ENCODE measurements around the gene ARMC10.
A peak's percentile ranks its signal among the peaks of the same experiment; 100 is the strongest.
"Not testable (repeated sequence)": the region's sequence is repeated elsewhere in the genome, so short reads cannot be mapped to it uniquely, and the experiment has no call there.

The ARMC10 gene

GRCh38 chr7:103079836-103080235 is 4.9 kb downstream of the ARMC10 start:
- H3K4me3 ChIP-seq (ENCODE audit: low read depth, low read length) = no peak overlapping the region
- no peak for DNase-seq (ENCODE audit: low read depth)
- TF ChIP-seq CTCF (conservative IDR thresholded peaks at IDR 0.05; ENCODE audit: low read depth, low read length) = no peak

GRCh38 chr7:103080923-103081322 is 6.0 kb downstream of the ARMC10 start:
- TF ChIP-seq CTCF (conservative IDR thresholded peaks at IDR 0.05; ENCODE audit: low read depth, low read length) = no peak
- no peak for DNase-seq (ENCODE audit: low read depth)
- no peak overlapping the region for H3K4me3 ChIP-seq (ENCODE audit: low read depth, low read length)

DNA sequence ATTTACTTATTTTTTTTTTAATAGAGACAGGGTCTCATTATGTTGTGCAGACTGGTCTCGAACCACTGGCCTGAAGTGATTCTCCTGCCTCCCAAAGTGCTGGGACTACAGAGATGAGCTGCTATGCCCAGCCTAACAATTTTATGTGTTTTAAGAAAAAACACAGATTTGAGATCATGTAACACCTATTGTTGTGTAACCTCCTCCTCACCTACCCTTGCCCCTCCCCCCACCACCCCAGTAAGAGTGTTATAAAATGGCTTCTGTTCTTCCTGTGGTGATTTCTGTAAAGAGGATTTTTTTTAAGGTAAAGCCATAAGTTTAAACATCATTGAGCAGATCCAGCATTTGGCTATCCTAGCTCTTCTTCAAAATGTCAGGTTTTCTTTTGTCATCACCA is 7.6 kb downstream of the ARMC10 start:
- no peak overlapping the region for H3K4me3 ChIP-seq (ENCODE audit: low read depth, low read length)
- no peak for TF ChIP-seq CTCF (conservative IDR thresholded peaks at IDR 0.05; ENCODE audit: low read depth, low read length)
- DNase-seq (ENCODE audit: low read depth) = no peak

GRCh38 chr7:103083210-103083609 is 8.3 kb downstream of the ARMC10 start:
- no peak for TF ChIP-seq CTCF (conservative IDR thresholded peaks at IDR 0.05; ENCODE audit: low read depth, low read length)
- no peak overlapping the region for H3K4me3 ChIP-seq (ENCODE audit: low read depth, low read length)
- DNase-seq (ENCODE audit: low read depth) = no peak

- DNase-seq (ENCODE audit: low read depth); H3K4me3 ChIP-seq (ENCODE audit: low read depth, low read length): not testable (repeated sequence)
These were observed 17.4 kb downstream of the ARMC10 start for GRCh38 chr7:103092321-103092720.

DNA sequence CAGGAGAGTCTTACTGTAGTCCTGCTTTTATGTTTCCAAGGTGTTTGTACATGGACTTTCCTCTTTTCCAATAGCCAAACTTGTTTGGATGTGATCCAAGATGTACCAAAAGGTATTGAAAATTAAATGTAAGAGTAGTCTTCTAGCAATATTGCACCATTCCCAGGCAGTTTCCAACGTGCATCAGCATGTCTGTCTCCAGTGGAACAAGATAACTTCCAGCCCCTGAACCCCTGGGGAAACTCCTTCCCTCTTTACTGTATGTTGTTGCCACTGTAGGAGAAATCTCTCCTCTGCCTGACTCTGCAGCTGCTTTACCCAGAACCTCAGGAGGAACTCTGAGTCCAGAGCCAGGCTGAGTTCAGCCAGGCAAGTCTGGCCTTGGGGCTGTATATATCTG is 18.5 kb downstream of the ARMC10 start:
- no peak for DNase-seq (ENCODE audit: low read depth)
- H3K4me3 ChIP-seq (ENCODE audit: low read depth, low read length) = no peak overlapping the region
- no peak for TF ChIP-seq CTCF (conservative IDR thresholded peaks at IDR 0.05; ENCODE audit: low read depth, low read length)

DNA sequence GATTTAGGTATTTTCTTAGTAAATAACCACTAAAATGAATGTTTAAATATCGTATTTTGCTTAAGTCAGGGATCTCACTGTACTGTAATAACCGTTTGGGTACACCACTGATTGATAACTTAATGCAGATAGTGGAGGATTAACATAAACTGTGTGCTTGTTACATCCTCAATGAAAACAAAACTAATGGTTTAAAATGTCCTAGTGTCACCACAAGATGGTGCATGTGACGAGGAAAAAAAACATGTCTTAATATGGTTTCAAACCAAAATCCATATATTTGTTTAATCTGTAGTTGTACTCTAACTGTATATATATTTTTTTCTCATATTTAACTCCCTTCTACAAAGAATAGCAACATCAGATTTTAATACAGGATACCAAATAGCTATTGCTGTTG is 19.2 kb downstream of the ARMC10 start:
- TF ChIP-seq CTCF (conservative IDR thresholded peaks at IDR 0.05; ENCODE audit: low read depth, low read length) = no peak
- DNase-seq (ENCODE audit: low read depth) = peak; percentile 14
- H3K4me3 ChIP-seq (ENCODE audit: low read depth, low read length) = no peak overlapping the region

DNA sequence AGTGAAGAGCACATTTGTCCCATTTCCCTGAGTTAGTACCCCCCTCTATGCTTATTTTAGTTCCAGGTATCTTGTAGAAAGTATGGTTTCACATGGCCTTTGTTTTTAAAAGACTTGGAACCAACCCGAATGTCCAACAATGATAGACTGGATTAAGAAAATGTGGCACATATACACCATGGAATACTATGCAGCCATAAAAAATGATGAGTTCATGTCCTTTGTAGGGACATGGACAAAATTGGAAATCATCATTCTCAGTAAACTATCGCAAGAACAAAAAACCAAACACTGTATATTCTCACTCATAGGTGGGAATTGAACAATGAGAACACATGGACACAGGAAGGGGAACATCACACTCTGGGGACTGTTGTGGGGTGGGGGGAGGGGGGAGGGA is 20.6 kb downstream of the ARMC10 start:
- not testable (repeated sequence) for DNase-seq (ENCODE audit: low read depth); H3K4me3 ChIP-seq (ENCODE audit: low read depth, low read length)
